Fibroblast of pulmonary artery (primary cell): ENCODE results near the gene COG5.

Experiments used
- DNase-seq: peaks from one replicate; pipeline ENCODE4 v3.0.0-alpha.2; 2010; ENCODE audit warnings: low read depth
- H3K4me3 ChIP-seq: replicated peaks from 2 replicates; pipeline ENCODE4 v1.5.1; 2011; ENCODE audit warnings: low read depth, mild to moderate bottlenecking, control low read depth, low read length, moderate library complexity
- TF ChIP-seq, protein P1 (sequence below): IDR thresholded peaks from 2 replicates; pipeline ENCODE4 v1.5.1; 2011; ENCODE audit warnings: mild to moderate bottlenecking, control low read depth, low read length, inconsistent platforms; ENCODE audit errors: missing control alignments

COG5 gene

DNA sequence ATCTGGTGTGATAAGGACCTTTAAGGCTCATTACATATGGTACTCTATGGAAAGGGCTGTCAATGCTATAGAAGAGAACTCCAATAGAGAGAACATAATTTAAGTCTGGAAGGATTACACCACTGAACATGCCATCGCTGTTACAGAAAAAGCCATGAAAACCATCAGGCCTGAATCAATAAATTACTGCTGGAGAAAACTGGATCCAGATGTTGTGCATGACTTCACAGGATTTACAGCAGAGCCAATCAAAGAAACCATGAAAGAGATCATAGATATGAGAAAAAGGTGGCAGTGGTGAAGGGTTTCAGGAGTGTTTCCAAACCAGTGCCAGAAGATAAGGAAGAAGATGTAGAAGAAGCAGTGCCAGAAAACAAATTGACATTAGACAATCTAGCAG lies 112.8 kb downstream of the COG5 start:
- DNase-seq = no peak
- TF ChIP-seq, protein P1, sequence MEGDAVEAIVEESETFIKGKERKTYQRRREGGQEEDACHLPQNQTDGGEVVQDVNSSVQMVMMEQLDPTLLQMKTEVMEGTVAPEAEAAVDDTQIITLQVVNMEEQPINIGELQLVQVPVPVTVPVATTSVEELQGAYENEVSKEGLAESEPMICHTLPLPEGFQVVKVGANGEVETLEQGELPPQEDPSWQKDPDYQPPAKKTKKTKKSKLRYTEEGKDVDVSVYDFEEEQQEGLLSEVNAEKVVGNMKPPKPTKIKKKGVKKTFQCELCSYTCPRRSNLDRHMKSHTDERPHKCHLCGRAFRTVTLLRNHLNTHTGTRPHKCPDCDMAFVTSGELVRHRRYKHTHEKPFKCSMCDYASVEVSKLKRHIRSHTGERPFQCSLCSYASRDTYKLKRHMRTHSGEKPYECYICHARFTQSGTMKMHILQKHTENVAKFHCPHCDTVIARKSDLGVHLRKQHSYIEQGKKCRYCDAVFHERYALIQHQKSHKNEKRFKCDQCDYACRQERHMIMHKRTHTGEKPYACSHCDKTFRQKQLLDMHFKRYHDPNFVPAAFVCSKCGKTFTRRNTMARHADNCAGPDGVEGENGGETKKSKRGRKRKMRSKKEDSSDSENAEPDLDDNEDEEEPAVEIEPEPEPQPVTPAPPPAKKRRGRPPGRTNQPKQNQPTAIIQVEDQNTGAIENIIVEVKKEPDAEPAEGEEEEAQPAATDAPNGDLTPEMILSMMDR = no peak
- no peak overlapping the region for H3K4me3 ChIP-seq

DNA sequence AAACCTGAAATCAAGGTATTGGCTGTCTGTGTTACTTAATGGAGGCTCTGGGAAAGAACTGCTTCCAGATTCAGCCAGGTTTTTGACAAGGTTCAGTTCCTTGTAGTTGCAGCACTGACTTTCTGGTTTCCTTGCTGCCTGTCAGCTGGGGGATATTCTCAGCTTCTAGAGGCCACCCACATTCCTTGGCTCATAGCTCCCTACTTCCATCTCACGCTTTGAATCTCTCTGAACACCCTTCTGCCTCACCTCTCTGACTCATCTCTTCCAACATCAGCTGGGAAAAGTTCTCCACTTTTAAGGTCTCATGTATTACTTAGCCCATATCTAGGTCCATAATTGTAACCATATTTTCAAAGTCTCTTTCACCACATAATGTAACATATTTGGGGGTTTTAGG lies 116.7 kb downstream of the COG5 start:
- no peak overlapping the region for H3K4me3 ChIP-seq
- peak; percentile 22 for DNase-seq

GRCh38 chr7:107446531-107446930 lies 117.2 kb downstream of the COG5 start:
- peak; percentile 18 for DNase-seq
- TF ChIP-seq, protein P1 = no peak
- H3K4me3 ChIP-seq = no peak overlapping the region

More for the DNA sequence above, 116.7 kb downstream of the COG5 start:
- TF ChIP-seq, protein P1 = no peak

DNA sequence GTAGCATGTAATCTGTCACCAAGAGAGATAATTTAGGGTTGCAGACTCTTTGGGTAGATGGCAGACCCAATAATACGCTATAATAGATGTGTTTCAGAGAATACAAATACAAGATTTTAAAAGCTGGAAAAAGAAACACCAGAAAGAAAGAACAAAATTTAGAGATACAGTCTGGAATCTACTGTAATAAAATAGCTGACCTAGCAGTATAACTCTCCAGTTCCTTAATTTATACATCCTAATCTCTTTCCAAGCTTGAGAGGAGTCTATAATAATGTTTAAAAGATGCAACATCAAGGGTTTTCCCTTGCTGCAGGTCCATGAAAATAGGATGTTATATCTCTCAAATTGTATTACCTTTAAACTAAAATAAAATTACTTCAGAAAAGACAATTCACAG lies 121.0 kb downstream of the COG5 start:
- H3K4me3 ChIP-seq = no peak overlapping the region

GRCh38 chr7:107441581-107442422 lies 121.9 kb downstream of the COG5 start:
- no peak overlapping the region for H3K4me3 ChIP-seq
- DNase-seq = no peak
- TF ChIP-seq, protein P1 = no peak

More for the DNA sequence above, 121.0 kb downstream of the COG5 start:
- TF ChIP-seq, protein P1 = no peak
- DNase-seq = no peak

GRCh38 chr7:107439025-107439424 lies 124.7 kb downstream of the COG5 start:
- TF ChIP-seq, protein P1 = no peak
- no peak overlapping the region for H3K4me3 ChIP-seq
- DNase-seq = peak; percentile 36

DNA sequence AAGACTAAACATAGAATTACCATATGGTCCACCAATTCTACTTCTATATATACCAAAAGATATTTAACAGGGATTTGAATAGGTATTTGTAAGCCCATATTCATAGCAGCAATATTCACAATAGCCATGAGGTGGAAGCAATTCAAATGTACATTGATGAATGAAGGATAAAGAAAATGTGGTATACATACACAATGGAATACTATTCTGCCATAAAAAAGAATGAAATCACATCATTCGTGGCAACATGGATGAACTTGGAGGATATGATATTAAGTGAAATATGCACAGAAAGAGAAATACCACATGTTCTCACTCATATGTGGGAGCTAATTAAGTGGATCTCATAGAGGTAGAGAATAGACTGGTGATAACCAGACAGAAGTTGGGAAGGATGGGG lies 128.0 kb downstream of the COG5 start:
- no peak overlapping the region for H3K4me3 ChIP-seq
- no peak for DNase-seq
- TF ChIP-seq, protein P1 = no peak
